Measurements from ENCODE around the gene METTL15.
"Not testable (repeated sequence)": the region's sequence is repeated elsewhere in the genome, so short reads cannot be mapped to it uniquely, and the experiment has no call there.

METTL15 gene

GRCh38 chr11:28315440-28315839 is 207.3 kb downstream of the METTL15 start:
- DNase-seq: no peak

- DNase-seq: no peak
These were observed 210.7 kb downstream of the METTL15 start for GRCh38 chr11:28318871-28319270.

- no peak for DNase-seq
These were observed 215.4 kb downstream of the METTL15 start for GRCh38 chr11:28323621-28324020.

GRCh38 chr11:28332393-28332792 is 224.2 kb downstream of the METTL15 start:
- not testable (repeated sequence) for DNase-seq

GRCh38 chr11:28337701-28338100 is 229.5 kb downstream of the METTL15 start:
- no peak for DNase-seq

GRCh38 chr11:28338371-28338770 is 230.2 kb downstream of the METTL15 start:
- no peak for DNase-seq

GRCh38 chr11:28339488-28339887 is 231.3 kb downstream of the METTL15 start:
- DNase-seq: no peak

- DNase-seq: no peak
These were observed 234.5 kb downstream of the METTL15 start for GRCh38 chr11:28342716-28343115.

- DNase-seq: no peak
These were observed 235.4 kb downstream of the METTL15 start for GRCh38 chr11:28343304-28344233.

GRCh38 chr11:28346209-28346608 is 238.0 kb downstream of the METTL15 start:
- DNase-seq: no peak

GRCh38 chr11:28346721-28347120 is 238.5 kb downstream of the METTL15 start:
- DNase-seq: no peak

- DNase-seq: no peak
These were observed 239.2 kb downstream of the METTL15 start for GRCh38 chr11:28347371-28347770.

GRCh38 chr11:28350216-28350615 is 242.0 kb downstream of the METTL15 start:
- no peak for DNase-seq

GRCh38 chr11:28353991-28354390 is 245.8 kb downstream of the METTL15 start:
- DNase-seq: no peak

- DNase-seq: no peak
These were observed 258.6 kb downstream of the METTL15 start for GRCh38 chr11:28366549-28367346.

- DNase-seq: not testable (repeated sequence)
These were observed 269.9 kb downstream of the METTL15 start for GRCh38 chr11:28378095-28378494.
